Astrocyte (in vitro differentiated cells and primary cell): Measurements from ENCODE around the gene CPSF2. TPM values are rescaled to one million over a fixed set of nuclear protein-coding genes. Genes with fewer than 3 reads are reported as not detected.

Experiments
- DNase-seq: peaks from one replicate; pipeline ENCODE4 v3.0.0-alpha.2; 2010; ENCODE audit warnings: low read depth
- FAIRE-seq: peaks from 2 replicates; lab custom pipeline; 2011; peaks lifted over from hg19 to GRCh38; lab: Jason Lieb, UNC
- H2AFZ ChIP-seq: 2 replicates; pipeline ENCODE4 v1.6.0; 2012; ENCODE audit warnings: low read depth, low read length, inconsistent platforms
- H3K27ac ChIP-seq: 2 replicates; pipeline ENCODE4 v1.5.1; 2011; ENCODE audit warnings: low read depth, low read length, inconsistent platforms
- H3K27me3 ChIP-seq: 2 replicates; pipeline ENCODE4 v1.6.0; 2011; ENCODE audit warnings: low read length, inconsistent platforms; ENCODE audit not compliant: insufficient read depth
- H3K36me3 ChIP-seq: 2 replicates; pipeline ENCODE4 v1.5.1; 2011; ENCODE audit warnings: low read length, inconsistent platforms; ENCODE audit not compliant: insufficient read depth
- H3K4me1 ChIP-seq: 2 replicates; pipeline ENCODE4 v1.5.1; 2011; ENCODE audit warnings: low read length, inconsistent platforms; ENCODE audit not compliant: insufficient read depth
- H3K4me2 ChIP-seq: 2 replicates; pipeline ENCODE4 v1.6.0; 2012; ENCODE audit warnings: low read length, inconsistent platforms
- H3K4me3 ChIP-seq: 2 replicates; pipeline ENCODE4 v1.5.1; 2011; ENCODE audit warnings: low read depth, mild to moderate bottlenecking, low read length, inconsistent platforms; ENCODE audit not compliant: insufficient read depth
- H3K79me2 ChIP-seq: 2 replicates; pipeline ENCODE4 v1.6.0; 2012; ENCODE audit warnings: mild to moderate bottlenecking, low read length, inconsistent platforms; ENCODE audit not compliant: insufficient read depth
- H3K9ac ChIP-seq: 2 replicates; pipeline ENCODE4 v1.6.0; 2012; ENCODE audit warnings: mild to moderate bottlenecking, low read length, inconsistent platforms
- H3K9me3 ChIP-seq: 2 replicates; pipeline ENCODE4 v1.5.1; 2012; ENCODE audit warnings: low read depth, mild to moderate bottlenecking, low read length, inconsistent platforms; ENCODE audit not compliant: insufficient read depth
- H4K20me1 ChIP-seq: 2 replicates; pipeline ENCODE4 v1.6.0; 2012; ENCODE audit warnings: low read length, inconsistent platforms; ENCODE audit not compliant: insufficient read depth
- H3K27ac Mint-ChIP-seq: one replicate; pipeline ENCODE4 v1.8.0; 2021; ENCODE audit warnings: mild to moderate bottlenecking, mixed read lengths; ENCODE audit not compliant: unreplicated experiment
- H3K27me3 Mint-ChIP-seq: one replicate; pipeline ENCODE4 v1.8.0; 2021; ENCODE audit warnings: low read depth, mixed read lengths; ENCODE audit not compliant: unreplicated experiment
- H3K36me3 Mint-ChIP-seq: one replicate; pipeline ENCODE4 v1.8.0; 2021; ENCODE audit warnings: low read depth, mixed read lengths; ENCODE audit not compliant: unreplicated experiment
- H3K4me1 Mint-ChIP-seq: one replicate; pipeline ENCODE4 v1.8.0; 2021; ENCODE audit warnings: low read depth, mixed read lengths; ENCODE audit not compliant: unreplicated experiment
- H3K4me3 Mint-ChIP-seq: one replicate; pipeline ENCODE4 v1.8.0; 2021; ENCODE audit warnings: mild to moderate bottlenecking, moderate library complexity, mixed read lengths; ENCODE audit not compliant: unreplicated experiment
- H3K9me3 Mint-ChIP-seq: one replicate; pipeline ENCODE4 v1.8.0; 2021; ENCODE audit warnings: mild to moderate bottlenecking, mixed read lengths; ENCODE audit not compliant: unreplicated experiment
- EZH2 ChIP-seq: IDR thresholded peaks from 2 replicates; pipeline ENCODE4 v1.6.1; 2012; ENCODE audit warnings: mild to moderate bottlenecking, low read length, inconsistent platforms; ENCODE audit not compliant: insufficient read depth
- total RNA-seq: library from RNA; stranded (reverse); gene quantifications from 2 replicates; pipeline ENCODE4 v1.2.1, GENCODE V29; 2021
- TF ChIP-seq, protein P1 (sequence below): IDR thresholded peaks from 2 replicates; pipeline ENCODE4 v1.5.1; 2011; ENCODE audit warnings: low read depth, mild to moderate bottlenecking, inconsistent platforms, low read length, moderate library complexity; ENCODE audit not compliant: insufficient read depth

CPSF2 gene
- total RNA-seq, 1 donor from 2014 or later, result 58.6 TPM

DNA sequence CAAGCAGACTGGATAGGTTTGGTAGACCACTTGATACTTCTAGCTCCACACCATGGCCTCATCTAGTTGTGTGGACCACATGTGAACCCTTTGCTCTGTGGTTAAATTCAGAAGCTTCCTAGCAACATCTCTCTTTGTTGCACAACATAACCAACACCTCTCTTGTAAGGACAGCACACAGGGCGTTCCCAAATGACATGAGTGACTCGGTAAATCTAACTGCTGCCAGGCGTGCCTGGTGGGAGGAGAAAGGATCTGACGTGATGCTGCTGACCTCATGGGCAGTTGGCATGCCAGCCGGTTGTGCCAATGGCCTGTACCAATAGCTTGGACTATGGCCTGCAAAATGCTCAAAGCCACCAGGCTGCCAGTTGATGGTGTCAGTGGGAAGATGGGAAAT is 93.8 kb downstream of the CPSF2 start:
- FAIRE-seq (no peak), DNase-seq (no peak)
- Mint-ChIP-seq H3K9me3 (peaks cover 16% of the 10 kb centered on the region), H3K27me3 (peaks cover 17% of the 10 kb centered on the region), H3K4me1 (no peaks in the 10 kb centered on the region), H3K4me3 (no peak overlapping the region), H3K36me3 (peaks cover 4% of the 10 kb centered on the region), H3K27ac (no peak overlapping the region)
- H3K36me3 ChIP-seq, result no peaks in the 10 kb centered on the region
- H4K20me1 ChIP-seq, result no peaks in the 10 kb centered on the region
- H2AFZ ChIP-seq, result no peak overlapping the region
- H3K4me3 ChIP-seq, result no peak overlapping the region
- no peaks in the 10 kb centered on the region for H3K27me3 ChIP-seq
- no peaks in the 10 kb centered on the region for H3K4me1 ChIP-seq
- H3K4me2 ChIP-seq, result no peak overlapping the region
- TF ChIP-seq, protein P1, sequence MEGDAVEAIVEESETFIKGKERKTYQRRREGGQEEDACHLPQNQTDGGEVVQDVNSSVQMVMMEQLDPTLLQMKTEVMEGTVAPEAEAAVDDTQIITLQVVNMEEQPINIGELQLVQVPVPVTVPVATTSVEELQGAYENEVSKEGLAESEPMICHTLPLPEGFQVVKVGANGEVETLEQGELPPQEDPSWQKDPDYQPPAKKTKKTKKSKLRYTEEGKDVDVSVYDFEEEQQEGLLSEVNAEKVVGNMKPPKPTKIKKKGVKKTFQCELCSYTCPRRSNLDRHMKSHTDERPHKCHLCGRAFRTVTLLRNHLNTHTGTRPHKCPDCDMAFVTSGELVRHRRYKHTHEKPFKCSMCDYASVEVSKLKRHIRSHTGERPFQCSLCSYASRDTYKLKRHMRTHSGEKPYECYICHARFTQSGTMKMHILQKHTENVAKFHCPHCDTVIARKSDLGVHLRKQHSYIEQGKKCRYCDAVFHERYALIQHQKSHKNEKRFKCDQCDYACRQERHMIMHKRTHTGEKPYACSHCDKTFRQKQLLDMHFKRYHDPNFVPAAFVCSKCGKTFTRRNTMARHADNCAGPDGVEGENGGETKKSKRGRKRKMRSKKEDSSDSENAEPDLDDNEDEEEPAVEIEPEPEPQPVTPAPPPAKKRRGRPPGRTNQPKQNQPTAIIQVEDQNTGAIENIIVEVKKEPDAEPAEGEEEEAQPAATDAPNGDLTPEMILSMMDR, result no peak
- TF ChIP-seq EZH2, result no peak
- no peak overlapping the region for H3K27ac ChIP-seq
- no peak overlapping the region for H3K9ac ChIP-seq
- H3K9me3 ChIP-seq, result no peaks in the 10 kb centered on the region
- no peaks in the 10 kb centered on the region for H3K79me2 ChIP-seq

DNA sequence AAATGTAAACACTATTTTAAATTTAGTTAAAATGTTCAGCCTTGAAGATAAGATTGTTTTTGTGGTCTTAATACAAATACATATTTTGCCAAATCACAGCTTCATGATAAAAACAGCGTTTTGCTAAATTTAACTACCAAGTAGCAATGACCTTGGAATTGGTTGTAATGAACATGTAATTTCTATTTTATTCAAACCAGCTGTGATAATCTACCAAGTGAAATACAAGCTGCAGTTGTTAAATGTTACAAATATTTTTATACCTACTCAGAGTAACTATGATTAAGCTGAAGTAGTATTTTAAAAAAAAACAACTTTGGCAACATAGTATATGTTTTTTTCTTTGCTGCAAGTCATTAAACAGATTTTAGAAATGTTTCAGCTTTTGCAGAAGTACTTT is 96.2 kb downstream of the CPSF2 start:
- no peak overlapping the region for H3K4me3 Mint-ChIP-seq
- FAIRE-seq, result no peak
- H3K27me3 ChIP-seq, result no peaks in the 10 kb centered on the region

More for the DNA sequence above, 96.2 kb downstream of the CPSF2 start:
- H3K27ac ChIP-seq, result no peak overlapping the region
- H3K27me3 Mint-ChIP-seq, result peaks cover 21% of the 10 kb centered on the region
- TF ChIP-seq, protein P1, result no peak
- TF ChIP-seq EZH2, result no peak
- H3K27ac Mint-ChIP-seq, result no peak overlapping the region
- H3K4me3 ChIP-seq, result no peak overlapping the region
- no peaks in the 10 kb centered on the region for H3K9me3 ChIP-seq
- no peak for DNase-seq
- H3K9ac ChIP-seq, result no peak overlapping the region
- H3K9me3 Mint-ChIP-seq, result peaks cover 6% of the 10 kb centered on the region
- H3K4me1 Mint-ChIP-seq, result no peaks in the 10 kb centered on the region
- no peaks in the 10 kb centered on the region for H3K4me1 ChIP-seq
- no peaks in the 10 kb centered on the region for H3K79me2 ChIP-seq
- H4K20me1 ChIP-seq, result no peaks in the 10 kb centered on the region
- no peak overlapping the region for H3K4me2 ChIP-seq
- no peaks in the 10 kb centered on the region for H3K36me3 ChIP-seq
- H2AFZ ChIP-seq, result no peak overlapping the region
- peaks cover 2% of the 10 kb centered on the region for H3K36me3 Mint-ChIP-seq

Other genes starting within 250 kb of the CPSF2 start
- 12.5 and 14.9 TPM in 2 replicates for gene FBLN5, start 174.3 kb upstream of the CPSF2 start, total RNA-seq
- 48.2 and 50.5 TPM in 2 replicates for gene TRIP11, start 81.9 kb upstream of the CPSF2 start, total RNA-seq
- gene ATXN3, start 15.4 kb upstream of the CPSF2 start, total RNA-seq, result 19.9 and 24.2 TPM in 2 replicates
- 105 and 108 TPM in 2 replicates for gene NDUFB1, start 263 bp upstream of the CPSF2 start, total RNA-seq
- gene SLC24A4, start 201.2 kb downstream of the CPSF2 start, total RNA-seq, result not detected in 2 replicates